SK-N-SH treated with all-trans-retinoic acid at 6 μM for 48 hours (cell line): ENCODE results near the gene CNGB1.

Experiments used
- BACH2 ChIP-seq: fragments of 250-450 bp; sonication (Bioruptor Pico); IDR thresholded peaks from 2 replicates; pipeline ENCODE4 v1.9.0; 2021; ENCODE audit warnings: mild to moderate bottlenecking, borderline replicate concordance
- CSDC2 ChIP-seq: fragments of 250-450 bp; sonication (Bioruptor Pico); IDR thresholded peaks from 2 replicates; pipeline ENCODE4 v1.5.0; 2020; ENCODE audit warnings: mild to moderate bottlenecking, moderate library complexity
- GLIS3 ChIP-seq: fragments of 250-450 bp; sonication (Bioruptor Pico); IDR thresholded peaks from 2 replicates; pipeline ENCODE4 v1.5.0; 2020; ENCODE audit warnings: mild to moderate bottlenecking, moderate library complexity
- OSR1 ChIP-seq: fragments of 250-450 bp; sonication (Bioruptor Pico); IDR thresholded peaks from 2 replicates; pipeline ENCODE4 v1.8.0; 2022; ENCODE audit warnings: moderate library complexity, mild to moderate bottlenecking, inconsistent platforms
- SNAI2 ChIP-seq: fragments of 250-450 bp; sonication (Bioruptor Pico); IDR thresholded peaks from 2 replicates; pipeline ENCODE4 v1.5.0; 2020; ENCODE audit warnings: mild to moderate bottlenecking, moderate library complexity
- TCF4 ChIP-seq: fragments of 250-450 bp; sonication (Bioruptor Pico); IDR thresholded peaks from 2 replicates; pipeline ENCODE4 v1.8.0; 2021; ENCODE audit warnings: mild to moderate bottlenecking, moderate library complexity, borderline replicate concordance
- ZFP3 ChIP-seq: fragments of 250-450 bp; sonication (Bioruptor Pico); IDR thresholded peaks from 2 replicates; pipeline ENCODE4 v1.5.0; 2020; ENCODE audit warnings: mild to moderate bottlenecking, moderate library complexity
- ZFP30 ChIP-seq: fragments of 450-650 bp; formaldehyde crosslinking; IDR thresholded peaks from 2 replicates; pipeline ENCODE4 v1.5.0; 2022; ENCODE audit warnings: mild to moderate bottlenecking, moderate library complexity
- ZNF565 ChIP-seq: fragments of 450-650 bp; formaldehyde crosslinking; conservative IDR thresholded peaks from 2 replicates; pipeline ENCODE4 v1.5.0; 2020; ENCODE audit warnings: low read depth, mild to moderate bottlenecking, moderate library complexity
- TF ChIP-seq, protein P1 (sequence below): fragments of 250-450 bp; sonication (Bioruptor Pico); IDR thresholded peaks from 2 replicates; pipeline ENCODE4 v1.8.0; 2020; ENCODE audit warnings: mild to moderate bottlenecking, moderate library complexity, borderline replicate concordance
- TF ChIP-seq, protein P2 (sequence below): fragments of 250-450 bp; sonication (Bioruptor Pico); IDR thresholded peaks from 2 replicates; pipeline ENCODE4 v1.5.1; 2021; ENCODE audit warnings: mild to moderate bottlenecking, moderate library complexity

DNA sequence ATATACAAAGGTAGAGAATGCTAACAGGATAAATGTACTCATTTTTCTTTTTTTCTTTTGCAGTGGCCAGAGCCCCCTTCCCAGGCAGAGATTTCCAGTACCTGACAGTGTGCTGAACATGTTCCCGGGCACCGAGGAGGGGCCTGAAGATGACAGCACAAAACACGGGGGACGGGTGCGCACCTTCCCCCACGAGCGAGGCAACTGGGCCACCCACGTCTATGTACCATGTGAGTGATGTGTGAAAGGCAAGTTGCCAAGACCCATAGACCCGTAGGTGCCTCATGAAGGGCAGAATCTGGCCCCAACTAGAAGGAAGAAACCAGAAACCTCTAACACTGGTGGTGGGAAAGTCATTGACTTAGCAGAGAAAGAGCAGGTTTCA lies 31.5 kb upstream of the CNGB1 start:
- TF ChIP-seq BACH2 (CRISPR knock-in tag) = no peak
- no peak for TF ChIP-seq CSDC2
- TF ChIP-seq ZFP30 (CRISPR knock-in tag) = no peak
- TF ChIP-seq, protein P1, sequence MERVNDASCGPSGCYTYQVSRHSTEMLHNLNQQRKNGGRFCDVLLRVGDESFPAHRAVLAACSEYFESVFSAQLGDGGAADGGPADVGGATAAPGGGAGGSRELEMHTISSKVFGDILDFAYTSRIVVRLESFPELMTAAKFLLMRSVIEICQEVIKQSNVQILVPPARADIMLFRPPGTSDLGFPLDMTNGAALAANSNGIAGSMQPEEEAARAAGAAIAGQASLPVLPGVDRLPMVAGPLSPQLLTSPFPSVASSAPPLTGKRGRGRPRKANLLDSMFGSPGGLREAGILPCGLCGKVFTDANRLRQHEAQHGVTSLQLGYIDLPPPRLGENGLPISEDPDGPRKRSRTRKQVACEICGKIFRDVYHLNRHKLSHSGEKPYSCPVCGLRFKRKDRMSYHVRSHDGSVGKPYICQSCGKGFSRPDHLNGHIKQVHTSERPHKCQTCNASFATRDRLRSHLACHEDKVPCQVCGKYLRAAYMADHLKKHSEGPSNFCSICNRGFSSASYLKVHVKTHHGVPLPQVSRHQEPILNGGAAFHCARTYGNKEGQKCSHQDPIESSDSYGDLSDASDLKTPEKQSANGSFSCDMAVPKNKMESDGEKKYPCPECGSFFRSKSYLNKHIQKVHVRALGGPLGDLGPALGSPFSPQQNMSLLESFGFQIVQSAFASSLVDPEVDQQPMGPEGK = no peak
- TF ChIP-seq ZFP3 = no peak
- TF ChIP-seq GLIS3 (CRISPR knock-in tag) = no peak
- TF ChIP-seq OSR1 (CRISPR knock-in tag) = no peak
- TF ChIP-seq, protein P2, sequence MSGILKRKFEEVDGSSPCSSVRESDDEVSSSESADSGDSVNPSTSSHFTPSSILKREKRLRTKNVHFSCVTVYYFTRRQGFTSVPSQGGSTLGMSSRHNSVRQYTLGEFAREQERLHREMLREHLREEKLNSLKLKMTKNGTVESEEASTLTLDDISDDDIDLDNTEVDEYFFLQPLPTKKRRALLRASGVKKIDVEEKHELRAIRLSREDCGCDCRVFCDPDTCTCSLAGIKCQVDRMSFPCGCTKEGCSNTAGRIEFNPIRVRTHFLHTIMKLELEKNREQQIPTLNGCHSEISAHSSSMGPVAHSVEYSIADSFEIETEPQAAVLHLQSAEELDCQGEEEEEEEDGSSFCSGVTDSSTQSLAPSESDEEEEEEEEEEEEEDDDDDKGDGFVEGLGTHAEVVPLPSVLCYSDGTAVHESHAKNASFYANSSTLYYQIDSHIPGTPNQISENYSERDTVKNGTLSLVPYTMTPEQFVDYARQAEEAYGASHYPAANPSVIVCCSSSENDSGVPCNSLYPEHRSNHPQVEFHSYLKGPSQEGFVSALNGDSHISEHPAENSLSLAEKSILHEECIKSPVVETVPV = no peak
- TF ChIP-seq SNAI2 (CRISPR knock-in tag) = no peak
- no peak for TF ChIP-seq TCF4
- no peak for TF ChIP-seq ZNF565 (CRISPR knock-in tag)
